HepG2 (cell line): ENCODE measurements around the gene ZNF615. TPM values are rescaled to one million over a fixed set of nuclear protein-coding genes. Genes with fewer than 3 reads are reported as not detected.
A peak's percentile ranks its signal among the peaks of the same experiment; 100 is the strongest.

Experiments
- CHCHD3 ChIP-seq: sonication (generic); formaldehyde crosslinking; IDR thresholded peaks from 2 replicates; pipeline ENCODE4 v1.8.0; 2022; ENCODE audit warnings: mild to moderate bottlenecking, missing genetic modification reagents, moderate library complexity
- CHD4 ChIP-seq: fragments of 200-600 bp; sonication (generic); IDR thresholded peaks from 2 replicates; pipeline ENCODE4 v1.7.0; 2017; ENCODE audit warnings: mild to moderate bottlenecking, low read length, borderline replicate concordance
- FOXK2 ChIP-seq: fragments of 450-650 bp; IDR thresholded peaks from 2 replicates; pipeline ENCODE4 v1.6.1; 2016
- GABPB1 ChIP-seq: IDR thresholded peaks from 2 replicates; pipeline ENCODE4 v1.6.1; 2016; ENCODE audit warnings: mild to moderate bottlenecking, missing genetic modification reagents, moderate library complexity, missing compliant biosample characterization
- HNF1B ChIP-seq: sonication (generic); formaldehyde crosslinking; IDR thresholded peaks from 2 replicates; pipeline ENCODE4 v1.5.1; 2020; ENCODE audit warnings: mild to moderate bottlenecking, moderate library complexity, missing genetic modification reagents
- HNF4A ChIP-seq: sonication (generic); formaldehyde crosslinking; IDR thresholded peaks from 2 replicates; pipeline ENCODE4 v1.4.0; 2020; ENCODE audit warnings: missing genetic modification reagents
- KDM1A ChIP-seq: IDR thresholded peaks from 2 replicates; pipeline ENCODE4 v1.6.1; 2016; ENCODE audit warnings: missing compliant biosample characterization
- NFYC ChIP-seq: IDR thresholded peaks from 2 replicates; pipeline ENCODE4 v1.6.1; 2016; ENCODE audit warnings: missing genetic modification reagents, missing compliant biosample characterization
- PPARG ChIP-seq: conservative IDR thresholded peaks from 2 replicates; pipeline ENCODE4 v1.6.1; 2016; ENCODE audit warnings: missing biosample characterization, missing genetic modification reagents
- RNF219 ChIP-seq: sonication (generic); formaldehyde crosslinking; IDR thresholded peaks from 2 replicates; pipeline ENCODE4 v1.5.0; 2020; ENCODE audit warnings: mild to moderate bottlenecking, missing genetic modification reagents
- SIN3A ChIP-seq: IDR thresholded peaks from 2 replicates; pipeline ENCODE4 v1.6.1; 2011; ENCODE audit warnings: low read depth, mild to moderate bottlenecking, control low read depth, low read length, borderline replicate concordance
- TGIF2 ChIP-seq: IDR thresholded peaks from 2 replicates; pipeline ENCODE4 v1.6.1; 2016; ENCODE audit warnings: control low read depth, missing compliant biosample characterization
- THRA ChIP-seq: sonication (generic); formaldehyde crosslinking; IDR thresholded peaks from 2 replicates; pipeline ENCODE4 v1.4.0; 2020; ENCODE audit warnings: missing genetic modification reagents, borderline replicate concordance
- ZFP62 ChIP-seq: sonication (generic); formaldehyde crosslinking; IDR thresholded peaks from 2 replicates; pipeline ENCODE4 v1.4.0; 2020; ENCODE audit warnings: missing genetic modification reagents
- ZMYM2 ChIP-seq: sonication (generic); formaldehyde crosslinking; IDR thresholded peaks from 2 replicates; pipeline ENCODE4 v1.8.0; 2022; ENCODE audit warnings: mild to moderate bottlenecking, missing genetic modification reagents
- ZNF121 ChIP-seq: sonication (generic); formaldehyde crosslinking; IDR thresholded peaks from 2 replicates; pipeline ENCODE4 v1.5.0; 2020; ENCODE audit warnings: mild to moderate bottlenecking, missing genetic modification reagents
- ZNF205 ChIP-seq: IDR thresholded peaks from 2 replicates; pipeline ENCODE4 v1.6.1; 2018; ENCODE audit warnings: missing biosample characterization, missing genetic modification reagents
- ZNF576 ChIP-seq: sonication (generic); formaldehyde crosslinking; IDR thresholded peaks from 2 replicates; pipeline ENCODE4 v1.4.0; 2020; ENCODE audit warnings: mild to moderate bottlenecking, missing genetic modification reagents
- ZNF792 ChIP-seq: IDR thresholded peaks from 2 replicates; pipeline ENCODE4 v1.6.1; 2016
- ZNF891 ChIP-seq: sonication (generic); formaldehyde crosslinking; IDR thresholded peaks from 2 replicates; pipeline ENCODE4 v1.5.0; 2020; ENCODE audit warnings: mild to moderate bottlenecking, missing genetic modification reagents
- ZZZ3 ChIP-seq: sonication (generic); formaldehyde crosslinking; IDR thresholded peaks from 2 replicates; pipeline ENCODE4 v1.4.0; 2020; ENCODE audit warnings: missing genetic modification reagents, mild to moderate bottlenecking, borderline replicate concordance
- polyA plus RNA-seq, 8 experiments: library from polyadenylated mRNA; depleted of rRNA in 3 of 8; stranded (reverse) in 7 of 8; unstranded in 1 of 8; fragments of >200 nt; fragmentation: Illumina TruSeq in 4 of 8; extraction: Trizol in 4 of 8; gene quantifications; 2 replicates each; pipeline versions ENCODE4 v1.2.1 to v1.2.3, GENCODE V29; 2011 to 2016; ENCODE audit warnings: low read depth in 4 of 8, missing spikeins in 1 of 8, mixed read lengths in 1 of 8; ENCODE audit not compliant: insufficient read depth in 1 of 8
- total RNA-seq, 5 experiments: library from RNA; depleted of rRNA; stranded (reverse); fragments of >200 nt; fragmentation: Illumina TruSeq; extraction: Trizol; gene quantifications; 2 replicates each; pipeline ENCODE4 v1.2.3, GENCODE V29; 2016; ENCODE audit warnings: low read depth in 1 of 5

The ZNF615 gene
- total and polyA plus RNA-seq, 2 of the 13 experiments (the other 11 are each of a cell fraction or from before 2014, with no cell fraction given): 5.2 to 7.8 TPM

GRCh38 chr19:52028027-52028779 is 20.2 kb upstream of the ZNF615 start, which contains the start of gene ZNF614 (continued):
- TF ChIP-seq HNF1B (CRISPR knock-in tag): peak; percentile 86
- peak; percentile 76; the same call in 1 of the 2 replicates for TF ChIP-seq ZNF576 (CRISPR knock-in tag)
- TF ChIP-seq CHD4: no peak
- peak; percentile 86 for TF ChIP-seq GABPB1 (CRISPR knock-in tag)
- no peak for TF ChIP-seq PPARG
- TF ChIP-seq HNF4A (CRISPR knock-in tag): peak; percentile 63
- TF ChIP-seq TGIF2: peak; percentile 90
- peak; percentile 45; the same call in 1 of the 2 replicates for TF ChIP-seq SIN3A
- TF ChIP-seq ZNF121: no peak
- no peak for TF ChIP-seq ZMYM2 (CRISPR knock-in tag)
- peak; percentile 94 for TF ChIP-seq ZZZ3 (CRISPR knock-in tag)
- TF ChIP-seq CHCHD3 (CRISPR knock-in tag): no peak
- peak; percentile 32; the same call in 1 of the 2 replicates for TF ChIP-seq THRA (CRISPR knock-in tag)
- TF ChIP-seq ZNF792 (CRISPR knock-in tag): no peak
- 0 out of 2 replicates have a peak, but pooled peaks have one; percentile 61 for TF ChIP-seq ZNF891 (CRISPR knock-in tag)
- no peak for TF ChIP-seq RNF219
- TF ChIP-seq KDM1A (CRISPR knock-in tag): no peak
- TF ChIP-seq NFYC (CRISPR knock-in tag): no peak
- TF ChIP-seq FOXK2: no peak
- TF ChIP-seq ZFP62: no peak
- TF ChIP-seq ZNF205 (CRISPR knock-in tag): peak; percentile 52; the same call in 1 of the 2 replicates
